ENCODE data around the gene BCAR3.

The BCAR3 gene

GRCh38 chr1:93578433-93578830 is 103.2 kb downstream of the BCAR3 start:
- Histone ChIP-seq H3K27ac (ENCODE audit: low read depth, low read length) (no peak overlapping the region), H3K4me3 (ENCODE audit: low read depth in 1 of 5, low read length in 5 of 5) (no peak overlapping the region), H3K36me3 (ENCODE audit: control insufficient read depth in 5 of 5, insufficient read depth in 5 of 5, low read length in 5 of 5) (peaks cover 0 to 89% (median 65%) of the 10 kb centered on the region in 5 donors), H3K9ac (ENCODE audit: low read length in 5 of 5) (no peak overlapping the region), H3K4me1 (ENCODE audit: control insufficient read depth in 5 of 5, insufficient read depth in 5 of 5, low read length in 5 of 5) (peaks cover 0 to 34% (median 22%) of the 10 kb centered on the region in 5 donors), H3K9me3 (ENCODE audit: control insufficient read depth in 5 of 5, low read length in 5 of 5) (no peaks in the 10 kb centered on the region), H3K27me3 (ENCODE audit: control insufficient read depth in 5 of 5, insufficient read depth in 4 of 5, low read length in 5 of 5) (no peaks in the 10 kb centered on the region)

DNA sequence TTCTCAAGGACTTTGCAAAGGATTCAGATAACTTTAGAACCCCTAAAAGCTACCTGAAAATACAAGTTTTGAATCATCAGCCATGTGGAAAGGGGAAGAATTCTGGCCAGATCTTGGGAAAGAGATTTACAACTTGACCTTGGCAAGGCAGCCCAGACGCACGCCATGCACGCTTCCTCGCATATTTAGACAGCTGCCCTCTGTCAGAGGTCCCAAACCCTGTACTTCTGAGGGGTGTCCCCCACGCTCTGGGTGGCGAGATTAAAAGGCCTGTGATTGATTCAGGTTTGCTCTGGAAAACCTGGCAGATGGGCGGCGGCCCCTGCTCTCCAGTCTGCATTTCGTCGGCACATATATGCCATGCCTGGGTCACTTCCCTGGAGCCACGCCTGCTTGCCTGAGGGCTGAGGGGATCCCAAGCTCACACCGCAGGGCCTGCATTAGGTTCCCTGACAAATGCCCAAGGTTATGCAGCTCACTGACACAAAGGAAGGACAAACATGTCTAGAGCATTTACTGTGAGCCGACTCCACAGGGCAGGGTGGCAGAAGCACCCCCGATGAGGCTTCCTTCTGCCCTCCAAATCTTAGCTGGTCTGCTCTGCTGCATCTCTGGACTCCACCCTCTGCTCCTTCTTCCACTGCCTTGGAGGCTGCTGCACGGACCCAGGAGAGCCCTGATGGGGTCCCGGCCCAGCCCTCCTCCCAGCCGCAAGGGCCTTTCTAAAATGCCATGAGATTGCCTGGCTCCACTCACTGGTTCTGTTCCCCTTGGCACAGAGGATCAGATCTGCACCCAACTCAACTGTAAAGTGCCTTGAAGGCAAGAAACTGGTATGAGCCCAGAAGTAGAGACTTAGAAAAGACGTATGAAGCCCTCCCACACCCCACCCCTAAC is 103.9 kb downstream of the BCAR3 start:
- no peak overlapping the region for H3K27ac ChIP-seq (ENCODE audit: low read depth, low read length)

GRCh38 chr1:93576746-93577145 is 104.9 kb downstream of the BCAR3 start:
- Histone ChIP-seq H3K27me3 (ENCODE audit: control insufficient read depth in 5 of 5, insufficient read depth in 4 of 5, low read length in 5 of 5) (no peaks in the 10 kb centered on the region), H3K27ac (ENCODE audit: low read depth, low read length) (no peak overlapping the region), H3K4me3 (ENCODE audit: low read depth in 1 of 5, low read length in 5 of 5) (no peak overlapping the region), H3K4me1 (ENCODE audit: control insufficient read depth in 5 of 5, insufficient read depth in 5 of 5, low read length in 5 of 5) (peaks cover 0 to 31% (median 22%) of the 10 kb centered on the region in 5 donors), H3K9me3 (ENCODE audit: control insufficient read depth in 5 of 5, low read length in 5 of 5) (no peaks in the 10 kb centered on the region), H3K9ac (ENCODE audit: low read length in 5 of 5) (no peak overlapping the region), H3K36me3 (ENCODE audit: control insufficient read depth in 5 of 5, insufficient read depth in 5 of 5, low read length in 5 of 5) (peaks cover 3 to 86% (median 61%) of the 10 kb centered on the region in 5 donors)

More for the DNA sequence above, 103.9 kb downstream of the BCAR3 start:
- Histone ChIP-seq H3K9me3 (ENCODE audit: control insufficient read depth in 5 of 5, low read length in 5 of 5) (no peaks in the 10 kb centered on the region), H3K27me3 (ENCODE audit: control insufficient read depth in 5 of 5, insufficient read depth in 4 of 5, low read length in 5 of 5) (no peaks in the 10 kb centered on the region), H3K4me1 (ENCODE audit: control insufficient read depth in 5 of 5, insufficient read depth in 5 of 5, low read length in 5 of 5) (peaks cover 0 to 31% (median 22%) of the 10 kb centered on the region in 5 donors), H3K4me3 (ENCODE audit: low read depth in 1 of 5, low read length in 5 of 5) (no peak overlapping the region), H3K36me3 (ENCODE audit: control insufficient read depth in 5 of 5, insufficient read depth in 5 of 5, low read length in 5 of 5) (peaks cover 0 to 86% (median 60%) of the 10 kb centered on the region in 5 donors), H3K9ac (ENCODE audit: low read length in 5 of 5) (no peak overlapping the region)

- Histone ChIP-seq H3K9ac (ENCODE audit: low read length in 5 of 5) (no peak overlapping the region), H3K9me3 (ENCODE audit: control insufficient read depth in 5 of 5, low read length in 5 of 5) (no peaks in the 10 kb centered on the region), H3K27me3 (ENCODE audit: control insufficient read depth in 5 of 5, insufficient read depth in 4 of 5, low read length in 5 of 5) (no peaks in the 10 kb centered on the region), H3K4me1 (ENCODE audit: control insufficient read depth in 5 of 5, insufficient read depth in 5 of 5, low read length in 5 of 5) (peaks cover 0 to 31% (median 22%) of the 10 kb centered on the region in 5 donors), H3K36me3 (ENCODE audit: control insufficient read depth in 5 of 5, insufficient read depth in 5 of 5, low read length in 5 of 5) (peaks cover 3 to 87% (median 64%) of the 10 kb centered on the region in 5 donors), H3K4me3 (ENCODE audit: low read depth in 1 of 5, low read length in 5 of 5) (no peak overlapping the region), H3K27ac (ENCODE audit: low read depth, low read length) (no peak overlapping the region)
Observed at GRCh38 chr1:93576346-93576745, 105.3 kb downstream of the BCAR3 start.

DNA sequence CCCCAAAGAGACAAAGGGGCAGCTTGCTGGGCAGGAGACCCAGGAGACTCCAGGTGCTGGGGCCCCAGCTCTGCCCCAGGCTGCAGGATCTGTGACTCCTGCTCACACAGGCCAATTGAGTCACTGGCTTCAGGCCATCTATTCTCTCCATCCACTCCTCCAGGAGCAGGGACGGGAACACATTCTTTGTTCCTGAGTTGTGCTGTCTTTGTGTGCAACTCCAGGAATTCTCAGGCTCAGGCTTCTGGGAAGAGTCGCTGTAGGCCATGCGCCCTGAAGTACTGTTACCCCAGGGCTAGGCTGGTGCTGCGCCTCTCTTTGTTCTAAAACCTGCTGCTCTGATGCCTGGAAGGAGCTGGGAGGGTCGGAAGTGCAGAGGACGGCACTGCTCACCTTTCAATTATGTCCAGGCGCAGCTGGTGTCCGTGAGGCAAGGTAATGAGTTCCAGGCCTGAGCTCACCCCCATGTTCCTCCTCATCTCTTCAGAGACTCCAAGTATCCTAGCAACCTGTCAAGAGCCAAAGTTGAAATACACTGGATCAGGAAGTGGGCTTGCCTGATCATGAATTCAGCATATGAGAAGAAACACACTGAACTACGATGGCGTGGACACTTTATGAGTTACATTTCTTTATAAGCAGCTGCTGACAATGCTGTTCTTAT is 105.9 kb downstream of the BCAR3 start:
- H3K27me3 ChIP-seq (ENCODE audit: control insufficient read depth in 5 of 5, insufficient read depth in 4 of 5, low read length in 5 of 5) = no peaks in the 10 kb centered on the region
- H3K27ac ChIP-seq (ENCODE audit: low read depth, low read length) = no peak overlapping the region
- H3K9me3 ChIP-seq (ENCODE audit: control insufficient read depth in 5 of 5, low read length in 5 of 5) = no peaks in the 10 kb centered on the region
- H3K4me1 ChIP-seq (ENCODE audit: control insufficient read depth in 5 of 5, insufficient read depth in 5 of 5, low read length in 5 of 5) = peaks cover 0 to 31% (median 22%) of the 10 kb centered on the region in 5 donors
- no peak overlapping the region for H3K9ac ChIP-seq (ENCODE audit: low read length in 5 of 5)
- no peak overlapping the region for H3K4me3 ChIP-seq (ENCODE audit: low read depth in 1 of 5, low read length in 5 of 5)
- peaks cover 3 to 85% (median 63%) of the 10 kb centered on the region in 5 donors for H3K36me3 ChIP-seq (ENCODE audit: control insufficient read depth in 5 of 5, insufficient read depth in 5 of 5, low read length in 5 of 5)

DNA sequence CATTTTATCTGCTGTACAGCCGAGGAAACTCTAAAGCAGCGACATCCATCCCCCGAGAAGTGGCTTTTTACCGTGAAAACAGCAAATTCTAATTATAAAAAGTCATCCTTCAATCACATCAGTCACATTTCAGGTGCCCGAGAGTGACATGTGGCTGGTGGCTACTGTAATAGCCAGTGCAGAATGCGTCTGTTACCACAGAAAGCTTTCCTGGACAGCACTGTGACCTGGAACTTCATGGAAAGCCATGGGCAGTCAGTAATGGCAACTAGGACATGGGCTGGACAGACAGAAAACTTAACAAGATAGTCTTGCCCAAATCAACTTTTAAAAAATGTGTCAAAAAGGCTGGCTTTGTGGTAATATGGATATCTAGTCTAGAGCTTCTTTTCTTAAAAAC is 106.6 kb downstream of the BCAR3 start:
- H3K9me3 ChIP-seq (ENCODE audit: control insufficient read depth in 5 of 5, low read length in 5 of 5) = no peaks in the 10 kb centered on the region
- no peak overlapping the region for H3K27ac ChIP-seq (ENCODE audit: low read depth, low read length)
- no peaks in the 10 kb centered on the region for H3K27me3 ChIP-seq (ENCODE audit: control insufficient read depth in 5 of 5, insufficient read depth in 4 of 5, low read length in 5 of 5)
- peaks cover 9 to 85% (median 70%) of the 10 kb centered on the region in 5 donors for H3K36me3 ChIP-seq (ENCODE audit: control insufficient read depth in 5 of 5, insufficient read depth in 5 of 5, low read length in 5 of 5)
- peaks cover 0 to 31% (median 22%) of the 10 kb centered on the region in 5 donors for H3K4me1 ChIP-seq (ENCODE audit: control insufficient read depth in 5 of 5, insufficient read depth in 5 of 5, low read length in 5 of 5)
- no peak overlapping the region for H3K9ac ChIP-seq (ENCODE audit: low read length in 5 of 5)
- no peak overlapping the region for H3K4me3 ChIP-seq (ENCODE audit: low read depth in 1 of 5, low read length in 5 of 5)

GRCh38 chr1:93574511-93574910 is 107.1 kb downstream of the BCAR3 start:
- H3K4me3 ChIP-seq (ENCODE audit: low read depth in 1 of 5, low read length in 5 of 5) = no peak overlapping the region
- no peaks in the 10 kb centered on the region for H3K9me3 ChIP-seq (ENCODE audit: control insufficient read depth in 5 of 5, low read length in 5 of 5)
- H3K27me3 ChIP-seq (ENCODE audit: control insufficient read depth in 5 of 5, insufficient read depth in 4 of 5, low read length in 5 of 5) = no peaks in the 10 kb centered on the region
- H3K27ac ChIP-seq (ENCODE audit: low read depth, low read length) = peak overlapping the region; percentile 16
- H3K4me1 ChIP-seq (ENCODE audit: control insufficient read depth in 5 of 5, insufficient read depth in 5 of 5, low read length in 5 of 5) = peaks cover 0 to 32% (median 25%) of the 10 kb centered on the region in 5 donors
- no peak overlapping the region for H3K9ac ChIP-seq (ENCODE audit: low read length in 5 of 5)
- peaks cover 9 to 85% (median 69%) of the 10 kb centered on the region in 5 donors for H3K36me3 ChIP-seq (ENCODE audit: control insufficient read depth in 5 of 5, insufficient read depth in 5 of 5, low read length in 5 of 5)

DNA sequence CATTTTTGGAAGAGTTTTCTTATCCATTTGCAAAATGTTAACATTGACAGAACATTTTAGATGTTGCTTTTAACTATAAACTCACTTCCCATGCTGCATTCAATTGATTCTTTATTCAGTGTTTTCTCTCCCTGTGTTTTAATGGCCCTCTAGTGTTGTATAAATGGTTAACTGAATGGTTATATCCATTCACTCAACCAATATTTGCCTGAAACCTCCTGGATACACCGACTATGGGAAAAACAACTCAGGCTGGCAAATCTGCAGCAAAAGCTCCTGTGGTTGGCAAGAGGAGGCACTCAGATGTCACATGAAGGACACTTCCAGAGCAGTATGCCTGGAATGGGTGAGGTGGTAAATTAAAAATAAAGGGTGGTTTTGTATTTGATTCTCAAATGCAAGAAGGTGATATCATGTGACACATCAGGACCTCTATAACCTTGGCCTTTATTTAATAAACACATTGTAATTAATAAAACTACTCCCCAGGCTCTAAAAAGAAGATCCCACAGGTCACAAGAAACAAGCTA is 107.6 kb downstream of the BCAR3 start:
- no peak overlapping the region for H3K9ac ChIP-seq (ENCODE audit: low read length in 5 of 5)
- peaks cover 0 to 34% (median 30%) of the 10 kb centered on the region in 5 donors for H3K4me1 ChIP-seq (ENCODE audit: control insufficient read depth in 5 of 5, insufficient read depth in 5 of 5, low read length in 5 of 5)
- no peaks in the 10 kb centered on the region for H3K9me3 ChIP-seq (ENCODE audit: control insufficient read depth in 5 of 5, low read length in 5 of 5)
- no peak overlapping the region for H3K4me3 ChIP-seq (ENCODE audit: low read depth in 1 of 5, low read length in 5 of 5)
- no peaks in the 10 kb centered on the region for H3K27me3 ChIP-seq (ENCODE audit: control insufficient read depth in 5 of 5, insufficient read depth in 4 of 5, low read length in 5 of 5)
- peak overlapping the region; percentile 16 for H3K27ac ChIP-seq (ENCODE audit: low read depth, low read length)
- peaks cover 10 to 85% (median 71%) of the 10 kb centered on the region in 5 donors for H3K36me3 ChIP-seq (ENCODE audit: control insufficient read depth in 5 of 5, insufficient read depth in 5 of 5, low read length in 5 of 5)

GRCh38 chr1:93571623-93572310 is 109.9 kb downstream of the BCAR3 start:
- Histone ChIP-seq H3K27ac (ENCODE audit: low read depth, low read length) (no peak overlapping the region), H3K36me3 (ENCODE audit: control insufficient read depth in 5 of 5, insufficient read depth in 5 of 5, low read length in 5 of 5) (peaks cover 12 to 85% (median 72%) of the 10 kb centered on the region in 5 donors), H3K4me1 (ENCODE audit: control insufficient read depth in 5 of 5, insufficient read depth in 5 of 5, low read length in 5 of 5) (peaks cover 3 to 23% (median 16%) of the 10 kb centered on the region in 5 donors), H3K4me3 (ENCODE audit: low read depth in 1 of 5, low read length in 5 of 5) (no peak overlapping the region), H3K9me3 (ENCODE audit: control insufficient read depth in 5 of 5, low read length in 5 of 5) (no peaks in the 10 kb centered on the region), H3K9ac (ENCODE audit: low read length in 5 of 5) (no peak overlapping the region), H3K27me3 (ENCODE audit: control insufficient read depth in 5 of 5, insufficient read depth in 4 of 5, low read length in 5 of 5) (no peaks in the 10 kb centered on the region)

Measured in subcutaneous abdominal adipose tissue (tissue), 5 donors.